ENCODE measurements around the gene PALLD.

DNA sequence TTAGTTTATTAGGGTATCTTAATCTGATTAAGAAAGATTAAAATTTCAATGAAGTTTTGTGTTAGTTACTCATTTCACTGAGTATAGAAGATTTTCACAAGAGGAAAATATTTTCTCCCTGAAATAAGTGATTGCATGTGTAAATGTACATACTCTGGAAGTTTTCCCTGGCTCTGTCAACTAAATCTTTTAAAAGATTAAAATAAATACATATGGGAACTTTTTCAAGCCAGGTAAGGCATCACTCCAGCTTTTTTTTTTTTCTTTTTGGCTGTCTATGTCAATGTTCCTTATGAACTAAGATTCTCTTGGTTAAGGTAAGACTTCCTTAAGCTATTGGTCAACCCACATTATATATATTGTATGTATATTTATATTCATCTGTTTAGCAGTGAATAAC is 395.6 kb downstream of the PALLD start:
- TF ChIP-seq, protein P1, sequence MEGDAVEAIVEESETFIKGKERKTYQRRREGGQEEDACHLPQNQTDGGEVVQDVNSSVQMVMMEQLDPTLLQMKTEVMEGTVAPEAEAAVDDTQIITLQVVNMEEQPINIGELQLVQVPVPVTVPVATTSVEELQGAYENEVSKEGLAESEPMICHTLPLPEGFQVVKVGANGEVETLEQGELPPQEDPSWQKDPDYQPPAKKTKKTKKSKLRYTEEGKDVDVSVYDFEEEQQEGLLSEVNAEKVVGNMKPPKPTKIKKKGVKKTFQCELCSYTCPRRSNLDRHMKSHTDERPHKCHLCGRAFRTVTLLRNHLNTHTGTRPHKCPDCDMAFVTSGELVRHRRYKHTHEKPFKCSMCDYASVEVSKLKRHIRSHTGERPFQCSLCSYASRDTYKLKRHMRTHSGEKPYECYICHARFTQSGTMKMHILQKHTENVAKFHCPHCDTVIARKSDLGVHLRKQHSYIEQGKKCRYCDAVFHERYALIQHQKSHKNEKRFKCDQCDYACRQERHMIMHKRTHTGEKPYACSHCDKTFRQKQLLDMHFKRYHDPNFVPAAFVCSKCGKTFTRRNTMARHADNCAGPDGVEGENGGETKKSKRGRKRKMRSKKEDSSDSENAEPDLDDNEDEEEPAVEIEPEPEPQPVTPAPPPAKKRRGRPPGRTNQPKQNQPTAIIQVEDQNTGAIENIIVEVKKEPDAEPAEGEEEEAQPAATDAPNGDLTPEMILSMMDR (IDR thresholded peaks at IDR 0.05; ENCODE audit: control extremely low read depth in 1 of 3, insufficient read depth in 1 of 3, low read depth in 1 of 3, low read length in 3 of 3): no peak
- no peak for TF ChIP-seq CHD1 (IDR thresholded peaks at IDR 0.05; ENCODE audit: low read depth, low read length)
- no peak for TF ChIP-seq ZNF274 (IDR thresholded peaks at IDR 0.05; ENCODE audit: borderline replicate concordance, extremely low read depth, low read length)
- TF ChIP-seq EP300 (IDR thresholded peaks at IDR 0.05; ENCODE audit: borderline replicate concordance in 1 of 2, low read depth in 2 of 2, low read length in 2 of 2): no peak
- no peak for TF ChIP-seq CBX5 (IDR thresholded peaks at IDR 0.05; ENCODE audit: low read depth, low read length)
- no peak for TF ChIP-seq CEBPB (IDR thresholded peaks at IDR 0.05; ENCODE audit: low read depth, low read length)
- TF ChIP-seq GABPA (IDR thresholded peaks at IDR 0.05; ENCODE audit: borderline replicate concordance, insufficient read depth, low read length): no peak
- TF ChIP-seq JUND (IDR thresholded peaks at IDR 0.05; ENCODE audit: low read length): no peak
- TF ChIP-seq KDM1A (IDR thresholded peaks at IDR 0.05; ENCODE audit: borderline replicate concordance, low read length): no peak
- TF ChIP-seq ATF3 (IDR thresholded peaks at IDR 0.05; ENCODE audit: insufficient read depth, low read depth, low read length): no peak
- TF ChIP-seq POLR2AphosphoS5 (IDR thresholded peaks at IDR 0.05; ENCODE audit: low read depth, low read length): no peak
- TF ChIP-seq POLR2A (IDR thresholded peaks at IDR 0.05; ENCODE audit: control extremely low read depth in 1 of 2, low read depth in 2 of 2, low read length in 2 of 2): no peak
- TF ChIP-seq RAD21 (IDR thresholded peaks at IDR 0.05 in 1 of 2, conservative IDR thresholded peaks at IDR 0.05 in 1 of 2; ENCODE audit: low read depth in 2 of 2, low read length in 2 of 2): no peak
- no peak for TF ChIP-seq ATF2 (IDR thresholded peaks at IDR 0.05; ENCODE audit: low read length)

Measured in H1 (cell line).